ENCODE measurements around the gene CNTNAP3B. TPM values are rescaled to one million over a fixed set of nuclear protein-coding genes. Genes with fewer than 3 reads are reported as not detected.

CNTNAP3B gene
- 13.6 to 18.3 TPM (median 16.5 TPM) in 5 replicates for total RNA-seq (2022; extraction: Qiagen RNA extraction; ENCODE audit: low read depth)

GRCh38 chr9:42129073-42129729 lies at the start of gene CNTNAP3B:
Gene CNTNAP3B (minus strand): TSS chr9:42129426. CDS start chr9:42129094, 332 bp downstream.

Other genes with a start within 250 kb of the CNTNAP3B start
- gene SPATA31A6, start 54.2 kb upstream of the CNTNAP3B start, total RNA-seq (2022; extraction: Qiagen RNA extraction; ENCODE audit: low read depth): not detected in 5 replicates

Data from A549 treated with GW870086 at 1 μM for 4 hours (cell line).